Measurements from ENCODE around the gene FSIP2. TPM values are rescaled to one million over a fixed set of nuclear protein-coding genes. Genes with fewer than 3 reads are reported as not detected.
A peak's percentile ranks its signal among the peaks of the same experiment; 100 is the strongest.

The FSIP2 gene
- total RNA-seq, 1 experiment from 2014 or later = 2.2 TPM

- TF ChIP-seq IRF2 (CRISPR knock-in tag; IDR thresholded peaks at IDR 0.05; ENCODE audit: borderline replicate concordance, low read depth) (no peak), MXD4 (CRISPR knock-in tag; IDR thresholded peaks at IDR 0.05; ENCODE audit: borderline replicate concordance) (no peak), TP53 (CRISPR knock-in tag; IDR thresholded peaks at IDR 0.05) (no peak), USF1 (CRISPR knock-in tag; IDR thresholded peaks at IDR 0.05) (no peak), GTF2I (CRISPR knock-in tag; conservative IDR thresholded peaks at IDR 0.05) (no peak), RELA (CRISPR knock-in tag; IDR thresholded peaks at IDR 0.05; ENCODE audit: borderline replicate concordance) (no peak)
- TF ChIP-seq, protein P1, sequence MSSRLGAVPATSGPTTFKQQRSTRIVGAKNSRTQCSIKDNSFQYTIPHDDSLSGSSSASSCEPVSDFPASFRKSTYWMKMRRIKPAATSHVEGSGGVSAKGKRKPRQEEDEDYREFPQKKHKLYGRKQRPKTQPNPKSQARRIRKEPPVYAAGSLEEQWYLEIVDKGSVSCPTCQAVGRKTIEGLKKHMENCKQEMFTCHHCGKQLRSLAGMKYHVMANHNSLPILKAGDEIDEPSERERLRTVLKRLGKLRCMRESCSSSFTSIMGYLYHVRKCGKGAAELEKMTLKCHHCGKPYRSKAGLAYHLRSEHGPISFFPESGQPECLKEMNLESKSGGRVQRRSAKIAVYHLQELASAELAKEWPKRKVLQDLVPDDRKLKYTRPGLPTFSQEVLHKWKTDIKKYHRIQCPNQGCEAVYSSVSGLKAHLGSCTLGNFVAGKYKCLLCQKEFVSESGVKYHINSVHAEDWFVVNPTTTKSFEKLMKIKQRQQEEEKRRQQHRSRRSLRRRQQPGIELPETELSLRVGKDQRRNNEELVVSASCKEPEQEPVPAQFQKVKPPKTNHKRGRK (CRISPR knock-in tag; IDR thresholded peaks at IDR 0.05; ENCODE audit: borderline replicate concordance) = no peak
These were observed 87.0 kb downstream of the FSIP2 start (continued) for GRCh38 chr2:185825557-185825956.

DNA sequence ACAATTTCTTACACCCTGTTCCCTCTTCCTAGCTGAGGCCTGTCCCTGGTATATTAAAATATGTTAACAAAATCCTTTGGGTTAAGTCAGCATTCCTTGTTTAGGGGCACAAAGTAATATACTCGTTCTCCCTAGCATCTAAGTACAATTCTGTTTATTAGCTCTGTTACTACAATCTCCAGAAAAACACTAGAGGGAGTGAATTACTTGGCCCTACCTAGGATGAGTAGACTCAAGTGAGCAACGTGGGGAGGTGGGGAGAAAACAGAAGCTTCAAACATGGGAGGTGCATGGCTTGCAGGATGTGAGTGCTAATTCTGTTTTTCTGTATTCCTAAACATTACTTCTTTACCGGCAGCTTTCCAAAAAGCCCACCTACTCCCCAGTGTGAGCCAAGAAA, 89.7 kb downstream of the FSIP2 start:
- ChIA-PET CTCF (interaction anchor here (2.0 kb wide), 1 partner anchor 90 kb away, joined by 7 read pairs; the partner anchor contains the start of gene FSIP2), POLR2A (no interaction called here)
- TF ChIP-seq E2F5 (CRISPR knock-in tag; IDR thresholded peaks at IDR 0.05) = no peak
- no peak for TF ChIP-seq TP53 (CRISPR knock-in tag; IDR thresholded peaks at IDR 0.05)
- peaks cover 6% of the 10 kb centered on the region for H3K4me1 Mint-ChIP-seq
- H3K9me3 Mint-ChIP-seq = no peaks in the 10 kb centered on the region
- no peak for DNase-seq (ENCODE audit: low spot score)
- ATAC-seq = peak; percentile 61
- H3K27ac Mint-ChIP-seq = no peak overlapping the region
- no peak overlapping the region for H3K4me3 Mint-ChIP-seq
- no peaks in the 10 kb centered on the region for H3K36me3 Mint-ChIP-seq
- H3K27me3 Mint-ChIP-seq (ENCODE audit: low read depth) = no peaks in the 10 kb centered on the region

- Mint-ChIP-seq H3K9me3 (peaks cover 24% of the 10 kb centered on the region), H3K4me1 (peaks cover 6% of the 10 kb centered on the region), H3K27me3 (ENCODE audit: low read depth) (no peaks in the 10 kb centered on the region), H3K36me3 (peaks cover 22% of the 10 kb centered on the region), H3K27ac (no peak overlapping the region), H3K4me3 (no peak overlapping the region)
- CTCF ChIA-PET = no interaction called here
- ATAC-seq (no peak), DNase-seq (ENCODE audit: low spot score) (no peak)
- POLR2A ChIA-PET = no interaction called here
- TF ChIP-seq ZNF138 (CRISPR knock-in tag; conservative IDR thresholded peaks at IDR 0.05) (no peak), GABPB1 (CRISPR knock-in tag; IDR thresholded peaks at IDR 0.05) (no peak)
- TF ChIP-seq, protein P2, sequence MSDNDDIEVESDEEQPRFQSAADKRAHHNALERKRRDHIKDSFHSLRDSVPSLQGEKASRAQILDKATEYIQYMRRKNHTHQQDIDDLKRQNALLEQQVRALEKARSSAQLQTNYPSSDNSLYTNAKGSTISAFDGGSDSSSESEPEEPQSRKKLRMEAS (CRISPR knock-in tag; IDR thresholded peaks at IDR 0.05) = no peak
These were observed 95.3 kb downstream of the FSIP2 start for GRCh38 chr2:185833864-185834263.

DNA sequence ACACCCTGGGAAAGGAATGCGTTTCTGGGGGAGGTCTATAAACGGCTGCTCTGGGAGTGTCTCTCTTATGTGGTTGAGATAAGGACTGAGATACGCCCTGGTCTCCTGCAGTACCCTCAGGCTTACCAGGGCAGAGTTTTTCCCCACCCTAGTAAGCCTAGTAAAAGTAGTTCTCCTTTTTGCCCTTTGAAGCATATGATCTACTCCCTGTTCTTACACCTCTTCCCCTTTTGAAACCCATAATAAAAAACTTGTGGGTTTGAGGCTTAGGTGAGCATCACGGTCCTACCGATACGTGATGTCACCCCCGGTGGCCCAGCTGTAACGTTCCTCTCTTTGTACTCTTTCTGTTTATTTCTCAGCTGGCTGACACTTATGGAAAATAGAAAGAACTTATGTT, 97.4 kb downstream of the FSIP2 start:
- Mint-ChIP-seq H3K27me3 (ENCODE audit: low read depth) (no peaks in the 10 kb centered on the region), H3K36me3 (peaks cover 29% of the 10 kb centered on the region), H3K4me3 (no peak overlapping the region), H3K9me3 (peaks cover 34% of the 10 kb centered on the region), H3K27ac (no peak overlapping the region), H3K4me1 (no peaks in the 10 kb centered on the region)
- no peak for DNase-seq (ENCODE audit: low spot score)
- CTCF ChIA-PET = no interaction called here
- TF ChIP-seq FOXP1 (CRISPR knock-in tag; IDR thresholded peaks at IDR 0.05; ENCODE audit: borderline replicate concordance) (no peak), SOX15 (CRISPR knock-in tag; IDR thresholded peaks at IDR 0.05) (no peak), PRRX2 (CRISPR knock-in tag; IDR thresholded peaks at IDR 0.05) (no peak), NFYB (CRISPR knock-in tag; conservative IDR thresholded peaks at IDR 0.05; ENCODE audit: low read depth) (no peak)
- POLR2A ChIA-PET = no interaction called here
- ATAC-seq = no peak

GRCh38 chr2:185854885-185855284, 116.3 kb downstream of the FSIP2 start:
- Mint-ChIP-seq H3K27me3 (ENCODE audit: low read depth) (no peaks in the 10 kb centered on the region), H3K4me3 (no peak overlapping the region), H3K4me1 (no peaks in the 10 kb centered on the region), H3K36me3 (peaks cover 4% of the 10 kb centered on the region; the same call in 1 of the 2 replicates), H3K9me3 (peaks cover 11% of the 10 kb centered on the region), H3K27ac (no peak overlapping the region)
- POLR2A ChIA-PET = no interaction called here
- CTCF ChIA-PET = no interaction called here
- TF ChIP-seq TCF7 (CRISPR knock-in tag; IDR thresholded peaks at IDR 0.05; ENCODE audit: low read depth) (no peak), TP53 (CRISPR knock-in tag; IDR thresholded peaks at IDR 0.05) (no peak), NFATC4 (CRISPR knock-in tag; IDR thresholded peaks at IDR 0.05) (no peak), EMX1 (CRISPR knock-in tag; IDR thresholded peaks at IDR 0.05) (no peak), CREB1 (CRISPR knock-in tag; IDR thresholded peaks at IDR 0.05) (no peak), ATF1 (CRISPR knock-in tag; IDR thresholded peaks at IDR 0.05) (no peak), NFYB (CRISPR knock-in tag; conservative IDR thresholded peaks at IDR 0.05; ENCODE audit: low read depth) (no peak), SMAD4 (CRISPR knock-in tag; IDR thresholded peaks at IDR 0.05) (no peak)
- TF ChIP-seq, protein P3, sequence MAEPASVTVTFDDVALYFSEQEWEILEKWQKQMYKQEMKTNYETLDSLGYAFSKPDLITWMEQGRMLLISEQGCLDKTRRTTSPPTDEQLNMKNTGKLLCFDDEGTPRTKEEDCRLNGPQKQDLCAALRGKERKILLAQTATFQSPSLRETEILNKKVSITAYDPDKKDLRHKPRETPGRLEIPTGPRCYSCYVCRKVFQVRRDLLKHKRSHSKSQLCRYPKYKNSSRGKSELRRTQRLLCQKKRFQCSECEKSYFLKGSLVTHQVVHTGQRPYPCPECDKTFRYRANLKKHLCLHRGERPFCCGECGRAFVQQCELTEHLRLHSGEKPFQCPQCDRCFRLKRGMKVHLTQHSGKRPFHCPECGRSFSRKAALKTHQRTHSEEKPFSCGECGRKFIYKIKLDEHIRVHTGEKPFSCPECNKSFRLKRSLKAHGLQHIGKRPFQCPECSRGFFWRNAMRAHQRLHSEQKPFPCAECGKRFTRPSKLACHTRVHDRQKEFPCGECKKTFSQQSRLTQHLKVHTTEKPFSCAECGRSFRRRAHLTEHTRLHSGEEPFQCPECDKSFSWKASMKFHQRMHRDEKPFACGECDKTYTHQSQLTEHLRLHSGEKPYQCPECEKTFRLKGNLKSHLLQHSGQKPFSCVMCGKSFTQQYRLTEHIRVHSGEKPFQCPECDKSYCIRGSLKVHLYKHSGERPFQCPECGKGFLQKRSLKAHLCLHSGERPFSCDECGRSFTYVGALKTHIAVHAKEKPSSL (CRISPR knock-in tag; conservative IDR thresholded peaks at IDR 0.05) = no peak
- ATAC-seq = no peak
- no peak for DNase-seq (ENCODE audit: low spot score)
